Measurements from ENCODE around the gene UBALD2. TPM values are rescaled to one million over a fixed set of nuclear protein-coding genes. Genes with fewer than 3 reads are reported as not detected.
A peak's percentile ranks its signal among the peaks of the same experiment; 100 is the strongest.
"Not testable (repeated sequence)": the region's sequence is repeated elsewhere in the genome, so short reads cannot be mapped to it uniquely, and the experiment has no call there.

The UBALD2 gene
- total RNA-seq: 204 and 212 TPM in 2 replicates

DNA sequence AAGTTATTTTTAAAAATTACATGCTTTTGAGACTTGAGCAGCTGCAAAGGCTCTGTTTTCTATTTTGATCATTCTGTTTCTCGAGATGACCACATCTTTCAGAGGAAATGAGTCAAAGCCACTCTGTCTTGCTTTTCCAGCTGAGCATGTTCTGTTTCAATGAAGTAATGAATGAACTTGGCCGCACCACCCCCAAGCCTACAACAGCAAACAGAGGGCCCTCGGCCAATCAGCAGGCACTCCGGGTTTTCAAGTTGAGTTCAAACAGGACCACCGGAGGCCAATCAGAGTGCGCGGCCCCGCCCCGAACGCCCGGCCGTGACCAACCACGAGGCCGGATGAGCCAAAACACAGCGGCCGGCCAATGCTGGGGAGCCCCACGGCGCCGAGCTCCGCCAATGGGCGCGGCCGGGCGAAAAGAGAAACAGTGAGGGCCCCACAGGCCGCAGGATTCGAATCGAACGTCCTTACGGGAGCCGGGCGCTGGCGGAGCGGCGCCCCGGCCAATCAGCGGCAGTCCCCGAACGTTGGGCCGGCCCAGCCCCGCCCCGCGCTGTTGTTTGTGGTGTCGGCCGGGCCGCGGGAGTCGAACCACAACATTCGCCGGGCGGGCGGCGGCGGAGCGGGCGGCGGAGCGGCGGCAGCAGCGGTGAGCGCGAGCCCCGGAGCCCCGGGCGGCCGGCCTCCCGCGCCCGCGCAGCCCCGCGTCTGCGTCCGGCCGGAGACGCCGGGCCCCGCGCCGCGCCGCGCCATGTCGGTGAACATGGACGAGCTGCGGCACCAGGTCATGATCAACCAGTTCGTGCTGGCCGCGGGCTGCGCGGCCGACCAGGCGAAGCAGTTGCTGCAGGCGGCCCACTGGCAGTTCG, at the start of gene UBALD2:
Gene UBALD2 (plus strand): TSS at position 594 of the 869 bp plus-strand sequence. CDS start 158 bp downstream, at position 752.
- Mint-ChIP-seq H3K27ac (peak within 1 kb of the TSS; percentile 96), H3K9me3 (no peaks in the 10 kb centered on the region), H3K4me1 (ENCODE audit: low read depth) (peaks cover 55% of the 10 kb centered on the region), H3K27me3 (ENCODE audit: low read depth) (no peaks in the 10 kb centered on the region), H3K36me3 (ENCODE audit: low read depth) (peaks cover 34% of the 10 kb centered on the region), H3K4me3 (ENCODE audit: low read depth) (peak within 1 kb of the TSS; percentile 91)
- DNase-seq (ENCODE audit: low spot score): peak; percentile 100
- intact Hi-C loops (cut with micrococcal nuclease): loop anchor here (1.0 to 5.0 kb wide), 4 partner anchors 7 to 483 kb away; partner anchors contain the start of gene UNK

DNA sequence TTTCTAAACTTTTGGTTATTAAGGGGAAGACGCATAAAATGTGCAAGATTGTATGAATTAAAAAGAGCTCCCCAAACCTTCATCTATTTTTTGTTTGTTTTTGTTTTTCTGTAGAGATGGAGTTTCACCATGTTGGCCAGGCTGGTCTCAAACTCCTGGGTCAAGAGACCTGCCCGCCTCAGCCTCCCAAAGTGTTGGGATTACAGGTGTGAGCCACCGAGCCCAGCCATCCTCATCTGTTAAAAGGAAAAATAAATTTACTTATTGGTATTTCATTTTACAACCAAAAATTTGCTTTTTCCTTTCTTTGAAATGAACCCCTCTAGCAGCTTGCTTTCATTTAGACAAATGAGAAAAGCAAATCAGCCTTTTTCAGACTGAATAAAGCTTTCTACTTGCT, 48.1 kb upstream of the UBALD2 start:
- Mint-ChIP-seq H3K27me3 (ENCODE audit: low read depth) (no peaks in the 10 kb centered on the region), H3K9me3 (no peaks in the 10 kb centered on the region), H3K27ac (no peak overlapping the region), H3K36me3 (ENCODE audit: low read depth) (peaks cover 28% of the 10 kb centered on the region), H3K4me3 (ENCODE audit: low read depth) (no peak overlapping the region), H3K4me1 (ENCODE audit: low read depth) (peaks cover 31% of the 10 kb centered on the region)
- DNase-seq (ENCODE audit: low spot score): no peak
- intact Hi-C loops (cut with micrococcal nuclease): no loop called here

DNA sequence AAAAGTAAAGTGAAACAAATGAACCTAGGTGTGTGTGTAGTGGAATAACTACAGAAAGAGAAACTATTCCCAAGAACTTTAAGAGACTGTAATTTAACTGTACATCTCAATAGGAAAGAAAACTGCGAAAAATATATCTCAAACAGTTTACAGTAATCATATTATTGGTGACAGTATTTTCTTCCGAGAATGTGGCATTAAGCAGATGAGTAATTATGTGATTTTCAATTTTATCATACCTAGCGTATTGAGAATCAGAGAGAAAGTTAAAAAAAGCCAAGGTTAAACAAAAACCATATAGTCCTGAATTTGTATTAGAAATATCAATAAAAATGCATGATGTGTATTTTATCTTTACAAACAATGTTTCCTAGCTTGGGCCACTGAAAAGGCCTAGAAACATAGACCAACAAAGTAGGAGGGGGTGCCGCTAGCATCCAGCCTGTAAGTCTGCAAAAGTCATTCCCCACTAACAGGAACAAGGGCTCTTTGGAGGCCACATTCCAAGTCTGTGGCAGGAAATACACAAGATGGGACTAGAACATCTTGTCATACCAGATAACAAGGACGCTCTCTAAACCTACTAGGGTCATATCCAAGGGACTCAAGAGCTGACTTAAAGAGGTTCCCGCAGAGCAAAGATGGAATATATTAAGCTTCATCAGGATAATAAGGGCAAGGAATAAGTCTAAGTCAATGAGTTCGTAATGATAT, 45.3 kb upstream of the UBALD2 start:
- Mint-ChIP-seq H3K27ac (peak overlapping the region; percentile 6), H3K36me3 (ENCODE audit: low read depth) (peaks cover 20% of the 10 kb centered on the region), H3K9me3 (no peaks in the 10 kb centered on the region), H3K4me3 (ENCODE audit: low read depth) (no peak overlapping the region), H3K4me1 (ENCODE audit: low read depth) (peaks cover 26% of the 10 kb centered on the region), H3K27me3 (ENCODE audit: low read depth) (no peaks in the 10 kb centered on the region)
- DNase-seq (ENCODE audit: low spot score): no peak
- intact Hi-C loops (cut with micrococcal nuclease): no loop called here

DNA sequence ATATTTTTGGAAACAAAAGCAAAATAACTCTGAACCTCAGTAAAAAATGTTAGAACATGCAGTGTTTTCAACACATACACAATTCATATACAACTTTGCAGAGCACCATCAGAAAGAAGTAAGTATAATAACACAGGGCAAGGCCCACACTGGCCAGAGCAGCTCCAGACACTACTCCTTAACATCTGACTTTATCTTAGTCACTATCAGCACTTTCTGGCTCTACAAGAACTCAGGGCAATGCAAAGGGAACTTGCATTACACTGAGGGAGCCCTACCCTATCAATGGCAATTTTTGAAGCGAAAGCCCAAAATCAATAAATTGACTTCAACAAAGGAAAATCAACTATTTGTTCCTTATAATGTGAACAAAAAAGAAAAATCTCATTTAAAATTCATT, 41.3 kb upstream of the UBALD2 start:
- Mint-ChIP-seq H3K27me3 (ENCODE audit: low read depth) (no peaks in the 10 kb centered on the region), H3K27ac (no peak overlapping the region), H3K36me3 (ENCODE audit: low read depth) (peaks cover 22% of the 10 kb centered on the region), H3K9me3 (no peaks in the 10 kb centered on the region), H3K4me1 (ENCODE audit: low read depth) (peaks cover 21% of the 10 kb centered on the region), H3K4me3 (ENCODE audit: low read depth) (no peak overlapping the region)
- intact Hi-C loops (cut with micrococcal nuclease): no loop called here
- no peak for DNase-seq (ENCODE audit: low spot score)

DNA sequence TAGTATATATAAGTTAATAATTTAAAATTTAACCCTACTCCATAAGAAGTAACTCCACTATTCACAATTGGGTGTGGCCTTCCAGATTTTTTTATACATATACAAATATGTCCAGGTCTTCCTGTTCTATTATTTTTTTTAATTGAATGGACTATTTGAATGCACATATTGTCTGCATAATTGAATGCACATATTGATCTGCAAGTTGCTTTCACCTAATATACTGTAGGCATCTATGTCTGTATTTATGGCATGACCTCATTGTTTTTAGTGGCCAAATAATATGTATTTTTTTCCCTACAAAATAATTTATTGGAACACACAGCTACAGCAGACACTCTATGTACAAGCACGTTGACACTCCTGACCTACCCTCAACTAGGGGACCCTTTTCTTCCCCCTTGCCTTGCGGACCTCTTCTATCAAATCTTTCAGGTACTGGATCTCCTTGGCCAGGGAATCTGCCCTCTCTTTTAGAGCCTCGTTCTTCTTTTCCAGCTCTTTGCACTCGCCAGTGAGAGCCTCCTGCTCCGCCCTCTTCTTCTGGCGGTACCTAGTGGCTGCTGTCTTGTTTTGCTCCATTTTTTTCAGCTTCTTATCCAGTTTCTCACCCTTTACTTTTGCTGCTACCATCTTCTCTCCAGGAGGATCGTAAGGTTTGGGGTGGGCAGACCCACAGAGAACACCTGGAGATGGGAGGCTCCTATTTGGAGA, 39.6 kb upstream of the UBALD2 start:
- H3K4me1 Mint-ChIP-seq (ENCODE audit: low read depth): peaks cover 19% of the 10 kb centered on the region
- DNase-seq (ENCODE audit: low spot score); H3K9me3 Mint-ChIP-seq; H3K27ac Mint-ChIP-seq; intact Hi-C loops (cut with micrococcal nuclease); H3K4me3 Mint-ChIP-seq (ENCODE audit: low read depth); H3K27me3 Mint-ChIP-seq (ENCODE audit: low read depth): not testable (repeated sequence)
- H3K36me3 Mint-ChIP-seq (ENCODE audit: low read depth): peaks cover 34% of the 10 kb centered on the region

DNA sequence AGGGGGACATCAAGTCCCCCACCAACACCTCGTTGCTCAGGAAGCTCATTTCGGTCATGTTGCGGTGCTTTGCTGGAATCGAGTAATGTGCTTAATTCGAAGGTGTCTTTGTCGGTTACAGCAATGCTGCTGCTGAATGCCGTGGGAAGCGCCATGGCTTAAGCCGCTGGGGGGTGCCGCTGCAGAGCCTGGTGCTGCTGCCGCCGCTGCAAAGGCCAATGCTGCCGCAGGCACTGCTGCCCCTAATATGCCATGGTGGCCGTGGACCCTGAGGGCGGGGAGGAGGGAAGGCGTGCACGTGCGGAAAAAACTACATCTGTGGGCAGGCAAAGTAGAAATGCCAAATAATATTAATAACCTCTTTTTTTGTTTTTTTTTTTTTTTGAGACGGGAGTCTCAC, 38.4 kb upstream of the UBALD2 start:
- H3K27me3 Mint-ChIP-seq (ENCODE audit: low read depth); H3K9me3 Mint-ChIP-seq; H3K4me3 Mint-ChIP-seq (ENCODE audit: low read depth); H3K27ac Mint-ChIP-seq; DNase-seq (ENCODE audit: low spot score); intact Hi-C loops (cut with micrococcal nuclease): not testable (repeated sequence)
- Mint-ChIP-seq H3K36me3 (ENCODE audit: low read depth) (peaks cover 34% of the 10 kb centered on the region), H3K4me1 (ENCODE audit: low read depth) (peaks cover 16% of the 10 kb centered on the region)

DNA sequence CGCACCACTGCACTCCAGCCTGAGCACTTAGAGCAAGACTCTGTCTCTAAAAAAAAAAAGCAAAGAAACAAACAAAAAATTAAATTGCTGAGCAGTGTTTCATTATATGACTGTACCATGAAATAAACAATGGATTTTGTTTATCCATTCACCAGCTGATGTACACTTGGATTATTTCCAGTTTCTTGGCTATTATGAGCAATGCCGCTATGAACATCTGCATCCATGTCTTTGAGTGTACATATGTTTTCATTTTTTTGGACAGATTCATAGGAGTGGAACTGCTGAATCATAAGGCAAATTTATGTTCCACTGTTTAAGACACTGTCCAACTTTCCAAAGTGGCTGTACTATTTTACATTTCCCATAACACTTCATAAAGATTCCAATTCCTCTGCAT, 32.8 kb upstream of the UBALD2 start:
- no peak overlapping the region for H3K27ac Mint-ChIP-seq
- H3K4me3 Mint-ChIP-seq (ENCODE audit: low read depth): no peak overlapping the region
- DNase-seq (ENCODE audit: low spot score): no peak
- H3K9me3 Mint-ChIP-seq: no peaks in the 10 kb centered on the region
- peaks cover 39% of the 10 kb centered on the region for H3K36me3 Mint-ChIP-seq (ENCODE audit: low read depth)
- H3K4me1 Mint-ChIP-seq (ENCODE audit: low read depth): peaks cover 28% of the 10 kb centered on the region
- intact Hi-C loops (cut with micrococcal nuclease): loop anchor here (5.0 kb wide), 1 partner anchor 40 kb away; no protein-coding TSS in a partner anchor
- no peaks in the 10 kb centered on the region for H3K27me3 Mint-ChIP-seq (ENCODE audit: low read depth)

DNA sequence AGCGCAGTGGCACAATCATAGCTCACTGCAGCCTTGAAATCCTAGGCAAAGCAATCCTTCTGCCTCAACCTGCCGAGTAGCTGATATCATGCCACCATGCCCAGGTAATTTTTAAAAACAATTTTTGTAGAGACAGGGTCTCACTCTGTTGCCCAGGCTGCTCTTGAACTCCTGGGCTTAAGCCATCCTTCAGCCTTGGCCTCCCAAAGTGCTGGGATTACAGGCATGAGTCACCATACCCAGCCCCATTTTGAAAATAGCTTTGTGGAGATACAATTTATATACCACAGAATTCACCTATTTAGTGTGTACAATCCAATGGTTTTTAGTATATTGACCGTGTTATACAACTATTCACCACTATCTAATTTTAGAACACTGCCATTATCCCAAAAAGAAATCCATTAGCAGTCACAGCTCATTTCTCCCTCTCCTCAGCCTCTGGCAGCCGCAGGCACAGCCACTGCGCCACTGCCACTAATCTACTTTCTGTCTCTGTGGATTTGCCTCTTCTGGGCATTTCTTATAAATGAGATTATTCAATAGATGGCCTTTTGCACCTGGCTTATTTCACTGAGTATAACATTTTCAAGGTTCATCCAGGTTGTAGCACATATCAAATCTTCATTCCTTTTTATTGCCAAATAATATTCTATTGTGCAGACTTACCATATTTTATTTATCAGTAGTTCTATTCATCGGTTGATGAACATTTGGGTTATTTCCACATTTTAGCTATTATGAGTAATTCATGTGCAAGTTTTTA, 31.4 kb upstream of the UBALD2 start:
- peaks cover 33% of the 10 kb centered on the region for H3K4me1 Mint-ChIP-seq (ENCODE audit: low read depth)

DNA sequence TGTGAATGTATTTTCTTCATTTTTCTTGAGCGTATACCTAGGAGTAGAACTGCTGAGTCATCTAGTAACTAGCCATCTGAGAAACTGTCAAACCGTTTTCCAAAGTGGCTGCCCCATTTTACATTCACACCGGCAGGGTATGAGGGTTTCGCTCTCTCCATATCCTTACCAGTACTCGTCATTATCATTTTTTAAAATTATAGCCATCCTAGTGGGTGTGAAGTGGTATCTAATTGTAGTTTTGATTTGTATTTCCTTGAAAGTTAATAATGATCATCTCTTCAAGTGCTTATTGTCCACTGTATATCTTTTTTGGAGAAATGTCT, 30.8 kb upstream of the UBALD2 start:
- H3K36me3 Mint-ChIP-seq (ENCODE audit: low read depth): peaks cover 37% of the 10 kb centered on the region
- H3K4me1 Mint-ChIP-seq (ENCODE audit: low read depth): peaks cover 34% of the 10 kb centered on the region
- intact Hi-C loops (cut with micrococcal nuclease): loop anchor here (5.0 kb wide), 1 partner anchor 38 kb away; no protein-coding TSS in a partner anchor
- H3K27me3 Mint-ChIP-seq (ENCODE audit: low read depth): no peaks in the 10 kb centered on the region
- no peak overlapping the region for H3K27ac Mint-ChIP-seq
- H3K4me3 Mint-ChIP-seq (ENCODE audit: low read depth): no peak overlapping the region
- DNase-seq (ENCODE audit: low spot score): no peak
- H3K9me3 Mint-ChIP-seq: no peaks in the 10 kb centered on the region

More for the DNA sequence above, 31.4 kb upstream of the UBALD2 start:
- Mint-ChIP-seq H3K27me3 (ENCODE audit: low read depth) (no peaks in the 10 kb centered on the region), H3K36me3 (ENCODE audit: low read depth) (peaks cover 39% of the 10 kb centered on the region), H3K9me3 (no peaks in the 10 kb centered on the region), H3K27ac (no peak overlapping the region), H3K4me3 (ENCODE audit: low read depth) (no peak overlapping the region)
- no peak for DNase-seq (ENCODE audit: low spot score)
- intact Hi-C loops (cut with micrococcal nuclease): loop anchor here (5.0 kb wide), 1 partner anchor 39 kb away; no protein-coding TSS in a partner anchor

DNA sequence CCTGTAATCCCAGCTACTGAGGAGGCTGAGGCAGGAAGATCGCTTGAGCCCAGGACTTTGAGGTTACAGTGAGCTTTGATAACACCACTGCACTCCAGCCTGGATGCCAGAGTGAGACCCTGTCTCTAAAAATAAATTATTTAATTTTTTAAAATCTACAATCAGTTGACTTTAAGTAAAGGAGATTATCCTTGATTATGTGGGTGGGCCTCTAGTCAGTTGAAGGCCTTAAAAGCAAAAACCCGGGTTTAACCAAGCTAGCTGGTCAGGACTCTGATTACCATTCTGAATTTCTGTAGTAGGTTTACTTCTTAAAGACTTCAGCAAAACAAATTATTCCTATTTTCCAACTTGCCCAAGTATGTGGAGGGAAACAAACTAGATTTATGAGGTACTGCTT, 29.3 kb upstream of the UBALD2 start:
- intact Hi-C loops (cut with micrococcal nuclease): no loop called here
- no peak overlapping the region for H3K27ac Mint-ChIP-seq
- peaks cover 32% of the 10 kb centered on the region for H3K4me1 Mint-ChIP-seq (ENCODE audit: low read depth)

DNA sequence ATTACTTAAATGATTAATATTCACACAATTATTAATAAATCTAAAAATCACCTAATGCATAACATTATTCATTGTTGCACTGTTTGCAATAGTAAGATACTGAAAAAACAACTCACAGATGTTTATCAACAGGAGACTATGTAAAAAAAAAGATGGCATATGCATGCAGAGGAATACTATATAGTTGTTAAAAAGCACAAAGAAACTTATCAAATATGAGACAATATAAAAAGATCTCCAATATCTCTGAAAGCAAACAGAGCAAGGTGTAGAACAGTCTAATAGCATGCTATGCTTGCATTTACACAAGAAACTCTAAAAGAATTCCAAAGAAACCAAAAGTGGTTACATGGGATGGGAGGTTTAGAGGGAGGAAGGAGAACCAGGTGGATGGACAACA, 28.5 kb upstream of the UBALD2 start:
- peaks cover 39% of the 10 kb centered on the region for H3K4me1 Mint-ChIP-seq (ENCODE audit: low read depth)
- no peaks in the 10 kb centered on the region for H3K9me3 Mint-ChIP-seq
- DNase-seq (ENCODE audit: low spot score): no peak
- no peak overlapping the region for H3K27ac Mint-ChIP-seq
- peaks cover 27% of the 10 kb centered on the region for H3K36me3 Mint-ChIP-seq (ENCODE audit: low read depth)
- intact Hi-C loops (cut with micrococcal nuclease): no loop called here
- no peak overlapping the region for H3K4me3 Mint-ChIP-seq (ENCODE audit: low read depth)
- peaks cover 2% of the 10 kb centered on the region for H3K27me3 Mint-ChIP-seq (ENCODE audit: low read depth)

More for the DNA sequence above, 29.3 kb upstream of the UBALD2 start:
- H3K36me3 Mint-ChIP-seq (ENCODE audit: low read depth): peaks cover 28% of the 10 kb centered on the region
- H3K4me3 Mint-ChIP-seq (ENCODE audit: low read depth): no peak overlapping the region
- DNase-seq (ENCODE audit: low spot score): no peak
- no peaks in the 10 kb centered on the region for H3K27me3 Mint-ChIP-seq (ENCODE audit: low read depth)
- no peaks in the 10 kb centered on the region for H3K9me3 Mint-ChIP-seq

DNA sequence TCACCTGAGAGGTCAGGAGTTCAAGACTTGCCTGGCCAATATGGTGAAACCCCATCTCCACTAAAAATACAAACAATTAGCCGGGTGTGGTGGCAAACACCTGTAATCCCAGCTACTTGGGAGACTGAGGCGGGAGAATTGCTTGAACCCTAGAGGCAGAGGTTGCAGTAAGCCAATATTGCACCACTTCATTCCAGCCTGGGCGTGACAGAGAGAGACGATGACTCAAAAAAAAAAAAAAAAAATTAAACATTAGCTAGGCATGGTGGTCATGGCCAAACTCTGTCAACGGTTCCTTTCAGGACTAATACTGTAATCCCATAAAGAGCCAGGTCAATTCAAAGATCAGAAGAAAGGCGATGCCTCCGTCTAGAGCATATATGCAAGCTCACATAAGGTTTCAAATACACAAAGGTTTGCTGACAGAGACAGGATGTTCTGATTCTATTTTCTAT, 27.3 kb upstream of the UBALD2 start:
- Mint-ChIP-seq H3K27ac (no peak overlapping the region), H3K4me1 (ENCODE audit: low read depth) (peaks cover 44% of the 10 kb centered on the region), H3K27me3 (ENCODE audit: low read depth) (peaks cover 2% of the 10 kb centered on the region), H3K4me3 (ENCODE audit: low read depth) (peak overlapping the region; percentile 67), H3K36me3 (ENCODE audit: low read depth) (peaks cover 23% of the 10 kb centered on the region), H3K9me3 (no peaks in the 10 kb centered on the region)
- intact Hi-C loops (cut with micrococcal nuclease): no loop called here
- DNase-seq (ENCODE audit: low spot score): no peak

Data from activated T-helper 2 cell treated with anti-CD3 and anti-CD28 coated beads, Interferon-gamma antibody, Interleukin-2, Interleukin-4, amounts not matched to agents 10 μg/mL and 5 μg/mL and 100 μg/mL, durations not matched to agents 14 hours and 24 hours and 36 hours (primary cell).